Measurements from ENCODE around the gene AIFM1.

DNA sequence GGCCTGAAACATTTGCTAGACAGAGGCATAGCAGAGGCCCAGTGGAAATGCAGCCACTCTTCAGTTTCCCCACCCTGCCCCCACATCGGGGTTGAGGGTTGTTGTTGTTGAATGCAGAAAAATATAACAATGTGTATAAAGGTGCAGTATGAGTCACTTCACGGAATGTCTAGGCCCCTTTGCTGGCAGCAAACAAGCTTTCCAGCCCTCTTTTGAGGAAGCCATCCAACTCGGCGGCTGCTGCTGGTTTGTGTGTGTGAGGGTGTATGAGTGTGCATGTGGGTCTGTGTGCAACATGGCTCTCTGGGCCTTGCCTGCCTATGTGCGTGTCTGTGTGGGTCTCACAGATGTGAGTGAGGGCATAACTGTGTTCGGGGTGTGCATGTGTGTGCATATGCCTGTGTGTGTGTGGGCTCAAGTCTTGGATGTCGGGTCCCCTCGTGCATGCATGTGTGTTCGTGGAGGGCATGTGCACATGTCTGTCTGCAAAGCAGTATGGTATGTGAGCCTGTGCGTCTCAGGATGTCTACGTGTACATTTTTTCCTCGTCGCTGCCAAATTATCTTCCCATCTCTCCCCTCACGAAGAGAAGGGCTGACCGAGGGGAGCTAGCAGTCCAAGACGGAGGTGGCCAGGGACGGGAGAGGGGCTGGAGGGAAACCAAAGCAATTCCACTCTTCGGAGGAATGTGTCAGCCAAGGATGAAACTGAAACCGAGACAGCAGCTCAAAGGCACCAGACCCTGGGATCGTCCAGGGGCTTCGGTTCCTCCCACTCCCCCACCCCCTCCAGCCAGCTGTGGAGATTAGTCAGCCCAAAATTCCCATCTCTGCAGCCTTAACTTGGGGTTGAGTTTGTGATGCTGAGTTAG lies 47.0 kb downstream of the AIFM1 start:
- TF ChIP-seq, protein P1, sequence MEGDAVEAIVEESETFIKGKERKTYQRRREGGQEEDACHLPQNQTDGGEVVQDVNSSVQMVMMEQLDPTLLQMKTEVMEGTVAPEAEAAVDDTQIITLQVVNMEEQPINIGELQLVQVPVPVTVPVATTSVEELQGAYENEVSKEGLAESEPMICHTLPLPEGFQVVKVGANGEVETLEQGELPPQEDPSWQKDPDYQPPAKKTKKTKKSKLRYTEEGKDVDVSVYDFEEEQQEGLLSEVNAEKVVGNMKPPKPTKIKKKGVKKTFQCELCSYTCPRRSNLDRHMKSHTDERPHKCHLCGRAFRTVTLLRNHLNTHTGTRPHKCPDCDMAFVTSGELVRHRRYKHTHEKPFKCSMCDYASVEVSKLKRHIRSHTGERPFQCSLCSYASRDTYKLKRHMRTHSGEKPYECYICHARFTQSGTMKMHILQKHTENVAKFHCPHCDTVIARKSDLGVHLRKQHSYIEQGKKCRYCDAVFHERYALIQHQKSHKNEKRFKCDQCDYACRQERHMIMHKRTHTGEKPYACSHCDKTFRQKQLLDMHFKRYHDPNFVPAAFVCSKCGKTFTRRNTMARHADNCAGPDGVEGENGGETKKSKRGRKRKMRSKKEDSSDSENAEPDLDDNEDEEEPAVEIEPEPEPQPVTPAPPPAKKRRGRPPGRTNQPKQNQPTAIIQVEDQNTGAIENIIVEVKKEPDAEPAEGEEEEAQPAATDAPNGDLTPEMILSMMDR (conservative IDR thresholded peaks at IDR 0.05; ENCODE audit: low read depth in 2 of 2) = no peak
- TF ChIP-seq POLR2AphosphoS5 (IDR thresholded peaks at IDR 0.05; ENCODE audit: low read depth) = no peak
- TF ChIP-seq ETS1 (IDR thresholded peaks at IDR 0.05) = no peak
- TF ChIP-seq EZH2 (IDR thresholded peaks at IDR 0.05; ENCODE audit: low read depth, unreplicated experiment) = no peak
- TF ChIP-seq, protein P2, sequence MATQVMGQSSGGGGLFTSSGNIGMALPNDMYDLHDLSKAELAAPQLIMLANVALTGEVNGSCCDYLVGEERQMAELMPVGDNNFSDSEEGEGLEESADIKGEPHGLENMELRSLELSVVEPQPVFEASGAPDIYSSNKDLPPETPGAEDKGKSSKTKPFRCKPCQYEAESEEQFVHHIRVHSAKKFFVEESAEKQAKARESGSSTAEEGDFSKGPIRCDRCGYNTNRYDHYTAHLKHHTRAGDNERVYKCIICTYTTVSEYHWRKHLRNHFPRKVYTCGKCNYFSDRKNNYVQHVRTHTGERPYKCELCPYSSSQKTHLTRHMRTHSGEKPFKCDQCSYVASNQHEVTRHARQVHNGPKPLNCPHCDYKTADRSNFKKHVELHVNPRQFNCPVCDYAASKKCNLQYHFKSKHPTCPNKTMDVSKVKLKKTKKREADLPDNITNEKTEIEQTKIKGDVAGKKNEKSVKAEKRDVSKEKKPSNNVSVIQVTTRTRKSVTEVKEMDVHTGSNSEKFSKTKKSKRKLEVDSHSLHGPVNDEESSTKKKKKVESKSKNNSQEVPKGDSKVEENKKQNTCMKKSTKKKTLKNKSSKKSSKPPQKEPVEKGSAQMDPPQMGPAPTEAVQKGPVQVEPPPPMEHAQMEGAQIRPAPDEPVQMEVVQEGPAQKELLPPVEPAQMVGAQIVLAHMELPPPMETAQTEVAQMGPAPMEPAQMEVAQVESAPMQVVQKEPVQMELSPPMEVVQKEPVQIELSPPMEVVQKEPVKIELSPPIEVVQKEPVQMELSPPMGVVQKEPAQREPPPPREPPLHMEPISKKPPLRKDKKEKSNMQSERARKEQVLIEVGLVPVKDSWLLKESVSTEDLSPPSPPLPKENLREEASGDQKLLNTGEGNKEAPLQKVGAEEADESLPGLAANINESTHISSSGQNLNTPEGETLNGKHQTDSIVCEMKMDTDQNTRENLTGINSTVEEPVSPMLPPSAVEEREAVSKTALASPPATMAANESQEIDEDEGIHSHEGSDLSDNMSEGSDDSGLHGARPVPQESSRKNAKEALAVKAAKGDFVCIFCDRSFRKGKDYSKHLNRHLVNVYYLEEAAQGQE (IDR thresholded peaks at IDR 0.05; ENCODE audit: unreplicated experiment) = no peak
- TF ChIP-seq JUNB (IDR thresholded peaks at IDR 0.05; ENCODE audit: unreplicated experiment) = no peak
- no peak for TF ChIP-seq EZH2phosphoT487 (IDR thresholded peaks at IDR 0.05; ENCODE audit: unreplicated experiment)
- no peak for TF ChIP-seq CREB1 (CRISPR knock-in tag; IDR thresholded peaks at IDR 0.05; ENCODE audit: low read depth)
- TF ChIP-seq ZNF114 (CRISPR knock-in tag; IDR thresholded peaks at IDR 0.05) = no peak

Measured in GM23338 (cell line).